HCT116 (cell line): Measurements from ENCODE around the gene PGAP3. TPM values are rescaled to one million over a fixed set of nuclear protein-coding genes. Genes with fewer than 3 reads are reported as not detected.

Source experiments
- ATAC-seq: fragments of 200-7000 bp; cut with Tn5 transposase; 2 replicates; pipeline ENCODE4 v1.9.1; 2020; ENCODE audit warnings: mild to moderate bottlenecking, moderate library complexity
- BruUV-seq: library from RNA; stranded (reverse); fragments of 400-500 nt; replicated peaks from 2 replicates; lab custom pipeline; 2021; lab: Mats Ljungman, UMichigan
- CTCF ChIA-PET: fragments of 300-600 bp; sonication (Branson Sonifier 250); formaldehyde crosslinking; loops from one replicate; lab custom pipeline; 2021; ENCODE audit warnings: antibody characterized with exemption; lab: Charles Lee
- POLR2A ChIA-PET: fragments of 300-600, 350-600 bp; sonication (Branson Sonifier 250); formaldehyde crosslinking; loops from one replicate; lab custom pipeline; 2021; ENCODE audit warnings: antibody characterized with exemption; lab: Charles Lee
- RAD21 ChIA-PET, 2 experiments: fragments of 300-600 bp; sonication (Branson Sonifier 250); formaldehyde crosslinking; loops; one replicate each; lab custom pipeline; 2023; ENCODE audit warnings: low total read pairs in 2 of 2; ENCODE audit not compliant: uncharacterized antibody in 2 of 2, unreplicated experiment in 2 of 2, low non-redundant PET in 1 of 2; lab: Charles Lee
- DNase-seq: peaks from one replicate; pipeline ENCODE4 v3.0.0-alpha.2; 2010; ENCODE audit warnings: low read depth, low spot score
- H2AFZ ChIP-seq: fragments of 200-600 bp; shearing (Covaris generic), sonication (generic); 2 replicates; pipeline ENCODE4 v1.6.1; 2017; ENCODE audit warnings: low read depth, mixed run types, mixed read lengths, antibody characterized with exemption, low read length; ENCODE audit not compliant: poor library complexity, severe bottlenecking
- H3K27ac ChIP-seq: 2 replicates; pipeline ENCODE4 v1.5.1; 2012; ENCODE audit warnings: low read depth, low read length
- H3K27me3 ChIP-seq: fragments of 200-600 bp; sonication (generic); 2 replicates; pipeline ENCODE4 v1.6.1; 2016; ENCODE audit warnings: mixed run types, low read length, mixed read lengths; ENCODE audit not compliant: insufficient read depth
- H3K36me3 ChIP-seq, 2 experiments: fragments of 200-500 bp in 1 of 2; fragments of 200-600 bp in 1 of 2; sonication (Bioruptor generic) in 1 of 2; sonication (generic) in 1 of 2; 2 replicates each; pipeline versions ENCODE4 v1.5.1 to v1.6.1; 2014 to 2016; ENCODE audit warnings: low read length in 2 of 2, inconsistent platforms in 1 of 2, mixed read lengths in 1 of 2, mixed run types in 1 of 2; ENCODE audit not compliant: insufficient read depth in 2 of 2, control insufficient read depth in 1 of 2
- H3K4me1 ChIP-seq, 2 experiments: fragments of 200-600 bp in 1 of 2; sonication (generic) in 1 of 2; 2 replicates each; pipeline versions ENCODE4 v1.5.1 to v1.6.1; 2012 to 2017; ENCODE audit warnings: low read length in 2 of 2, inconsistent platforms in 1 of 2, mild to moderate bottlenecking in 1 of 2, mixed read lengths in 1 of 2, mixed run types in 1 of 2, moderate library complexity in 1 of 2; ENCODE audit not compliant: insufficient read depth in 2 of 2, control insufficient read depth in 1 of 2
- H3K4me2 ChIP-seq: fragments of 200-600 bp; sonication (generic); 2 replicates; pipeline ENCODE4 v1.6.1; 2017; ENCODE audit warnings: mixed run types, low read length, mixed read lengths
- H3K4me3 ChIP-seq, 2 experiments: fragments of 200-600 bp in 1 of 2; sonication (generic) in 1 of 2; replicated peaks in 1 of 2; 2 replicates each; pipeline ENCODE4 v1.5.1; 2011 to 2016; ENCODE audit warnings: low read length in 2 of 2, control low read depth in 1 of 2, low read depth in 1 of 2, mild to moderate bottlenecking in 1 of 2, mixed read lengths in 1 of 2, mixed run types in 1 of 2
- H3K79me2 ChIP-seq: fragments of 200-600 bp; sonication (generic); 2 replicates; pipeline ENCODE4 v1.6.1; 2017; ENCODE audit warnings: mild to moderate bottlenecking, mixed run types, low read length, moderate library complexity, mixed read lengths; ENCODE audit not compliant: insufficient read depth
- H3K9ac ChIP-seq: fragments of 200-600 bp; sonication (generic); 2 replicates; pipeline ENCODE4 v1.6.1; 2016; ENCODE audit warnings: low read length, mixed read lengths
- H3K9me2 ChIP-seq: fragments of 200-600 bp; sonication (generic), shearing (Covaris generic); 2 replicates; pipeline ENCODE4 v1.6.1; 2017; ENCODE audit warnings: mixed run types, mild to moderate bottlenecking, moderate library complexity; ENCODE audit not compliant: insufficient read depth
- H3K9me3 ChIP-seq, 2 experiments: fragments of 200-500 bp in 1 of 2; fragments of 200-600 bp in 1 of 2; sonication (Bioruptor generic) in 1 of 2; sonication (generic) in 1 of 2; 2 replicates each; pipeline ENCODE4 v1.6.1; 2014 to 2017; ENCODE audit warnings: low read length in 2 of 2, mixed read lengths in 2 of 2, inconsistent platforms in 1 of 2, low read depth in 1 of 2, mild to moderate bottlenecking in 1 of 2, mixed run types in 1 of 2, moderate library complexity in 1 of 2; ENCODE audit not compliant: control insufficient read depth in 1 of 2, insufficient read depth in 1 of 2
- H4K20me1 ChIP-seq: fragments of 200-600 bp; sonication (generic), shearing (Covaris generic); 2 replicates; pipeline ENCODE4 v1.6.1; 2017; ENCODE audit warnings: mixed run types, mild to moderate bottlenecking, moderate library complexity; ENCODE audit not compliant: insufficient read depth
- CBX3 ChIP-seq: IDR thresholded peaks from 2 replicates; pipeline ENCODE4 v1.6.1; 2012; ENCODE audit warnings: low read depth
- CTCF ChIP-seq, 3 experiments: fragments of 200-600 bp in 1 of 3; sonication (generic) in 1 of 3; IDR thresholded peaks in 2 of 3; conservative IDR thresholded peaks in 1 of 3; 2 replicates each; pipeline ENCODE4 v1.5.1; 2012 to 2017; ENCODE audit warnings: low read depth in 2 of 3, low read length in 2 of 3, antibody characterized with exemption in 1 of 3, borderline replicate concordance in 1 of 3, control low read depth in 1 of 3, mild to moderate bottlenecking in 1 of 3, mixed read lengths in 1 of 3, mixed run types in 1 of 3, moderate library complexity in 1 of 3; ENCODE audit not compliant: insufficient read depth in 1 of 3
- EGR1 ChIP-seq: IDR thresholded peaks from 2 replicates; pipeline ENCODE4 v1.6.1; 2012; ENCODE audit warnings: low read depth
- ELF1 ChIP-seq: IDR thresholded peaks from 2 replicates; pipeline ENCODE4 v1.6.1; 2012; ENCODE audit warnings: low read depth, borderline replicate concordance
- EZH2phosphoT487 ChIP-seq: fragments of 200-600 bp; IDR thresholded peaks from 2 replicates; pipeline ENCODE4 v1.6.1; 2018; ENCODE audit warnings: antibody characterized with exemption, borderline replicate concordance
- FOSL1 ChIP-seq: IDR thresholded peaks from 2 replicates; pipeline ENCODE4 v1.6.1; 2012; ENCODE audit warnings: low read depth
- MAX ChIP-seq: IDR thresholded peaks from 2 replicates; pipeline ENCODE4 v1.6.1; 2012
- POLR2AphosphoS5 ChIP-seq: IDR thresholded peaks from 2 replicates; pipeline ENCODE4 v1.6.1; 2011; ENCODE audit warnings: mild to moderate bottlenecking, low read depth, low read length, moderate library complexity
- SIN3A ChIP-seq: IDR thresholded peaks from 2 replicates; pipeline ENCODE4 v1.6.1; 2012; ENCODE audit warnings: low read depth
- SP1 ChIP-seq: IDR thresholded peaks from 2 replicates; pipeline ENCODE4 v1.6.1; 2012; ENCODE audit warnings: low read depth
- SRF ChIP-seq: IDR thresholded peaks from 2 replicates; pipeline ENCODE4 v1.6.1; 2012; ENCODE audit warnings: low read depth
- TCF7L2 ChIP-seq: IDR thresholded peaks from 2 replicates; pipeline ENCODE4 v1.7.0; 2011; ENCODE audit warnings: borderline replicate concordance, inconsistent platforms; ENCODE audit not compliant: insufficient read depth, insufficient read length; ENCODE audit errors: extremely low read depth
- ZBTB33 ChIP-seq: IDR thresholded peaks from 2 replicates; pipeline ENCODE4 v1.6.1; 2011; ENCODE audit warnings: mild to moderate bottlenecking, low read length, moderate library complexity; ENCODE audit not compliant: insufficient replicate concordance; ENCODE audit errors: extremely low read depth
- intact Hi-C: fragments of 100-400 bp; cut with micrococcal nuclease; formaldehyde crosslinking; loops from 2 replicates; pipeline ENCODE4 v1.10.0; 2022
- total RNA-seq: library from RNA; stranded (reverse); gene quantifications from one replicate; pipeline ENCODE4 v1.2.1, GENCODE V29; 2021; ENCODE audit not compliant: unreplicated experiment

The PGAP3 gene
- total RNA-seq, 1 experiment from 2014 or later = 15.2 TPM

- POLR2A ChIA-PET = no interaction called here
- Histone ChIP-seq H3K9me3 (no peaks in the 10 kb centered on the region), H3K4me2 (no peak overlapping the region), H4K20me1 (no peaks in the 10 kb centered on the region), H3K79me2 (peaks cover 30% of the 10 kb centered on the region; the same call in 1 of the 2 replicates), H3K36me3 (no peaks in the 10 kb centered on the region), H2AFZ (no peak overlapping the region), H3K27ac (no peak overlapping the region), H3K27me3 (no peaks in the 10 kb centered on the region), H3K4me3 (no peak overlapping the region), H3K4me1 (peaks cover 21 to 66% of the 10 kb centered on the region in 2 experiments), H3K9ac (no peak overlapping the region), H3K9me2 (no peaks in the 10 kb centered on the region)
- no TSS peak for BruUV-seq
- RAD21 ChIA-PET = no interaction called here
- DNase-seq (no peak), ATAC-seq (no peak)
- CTCF ChIA-PET = interaction anchor here (2.9 kb wide), 1 partner anchor 25 kb away, joined by 7 read pairs; no protein-coding TSS in a partner anchor
- intact Hi-C loops = no loop called here
- TF ChIP-seq ELF1 (no peak), EZH2phosphoT487 (no peak)
These were observed 39.1 kb downstream of the PGAP3 start for GRCh38 chr17:39648616-39649366.

GRCh38 chr17:39647256-39647655 lies 40.6 kb downstream of the PGAP3 start:
- no peak overlapping the region for H2AFZ ChIP-seq
- ATAC-seq (no peak), DNase-seq (no peak)
- no peaks in the 10 kb centered on the region for H3K27me3 ChIP-seq
- no peaks in the 10 kb centered on the region for H3K9me2 ChIP-seq
- H3K4me3 ChIP-seq = no peak overlapping the region
- no peaks in the 10 kb centered on the region for H3K36me3 ChIP-seq
- POLR2A ChIA-PET = no interaction called here
- H3K27ac ChIP-seq = no peak overlapping the region
- no peaks in the 10 kb centered on the region for H4K20me1 ChIP-seq
- no TSS peak for BruUV-seq
- RAD21 ChIA-PET = no interaction called here
- CTCF ChIA-PET = no interaction called here
- H3K9me3 ChIP-seq = no peaks in the 10 kb centered on the region
- no peak overlapping the region for H3K9ac ChIP-seq
- peaks cover 33 to 66% of the 10 kb centered on the region in 2 experiments for H3K4me1 ChIP-seq
- H3K79me2 ChIP-seq = peaks cover 46% of the 10 kb centered on the region
- H3K4me2 ChIP-seq = no peak overlapping the region
- no peak for TF ChIP-seq EGR1
- no peak for TF ChIP-seq TCF7L2
- TF ChIP-seq CTCF (IDR thresholded peaks at IDR 0.05 in 2 of 3, conservative IDR thresholded peaks at IDR 0.05 in 1 of 3; ENCODE audit: borderline replicate concordance in 1 of 3, insufficient read depth in 1 of 3, low read depth in 2 of 3, low read length in 2 of 3) = no peak
- TF ChIP-seq ZBTB33 = no peak
- no peak for TF ChIP-seq SRF
- no peak for TF ChIP-seq POLR2AphosphoS5
- no peak for TF ChIP-seq SIN3A
- no peak for TF ChIP-seq ELF1
- TF ChIP-seq SP1 = no peak
- TF ChIP-seq MAX = no peak
- TF ChIP-seq FOSL1 = no peak
- no peak for TF ChIP-seq CBX3
- intact Hi-C loops = no loop called here
